T47D (cell line): ENCODE measurements around the gene NPIPA5.
"Not testable (repeated sequence)": the region's sequence is repeated elsewhere in the genome, so short reads cannot be mapped to it uniquely, and the experiment has no call there.

Experiments used
- DNase-seq, 2 experiments: peaks; one replicate each; pipeline versions ENCODE4 v3.0.0 to v3.0.0-alpha.2; 2011 to 2012; ENCODE audit warnings: low read depth in 1 of 2, low spot score in 1 of 2
- JUND ChIP-seq: IDR thresholded peaks from 2 replicates; pipeline ENCODE4 v1.6.1; 2012; ENCODE audit warnings: low read depth
- in situ Hi-C: cut with HindIII; loops from 2 replicates; pipeline ENCODE4 v1.10.0; 2016; ENCODE audit warnings: low sequenced_read_pairs, low pct_unique_long_range_greater_than_20kb

The NPIPA5 gene

DNA sequence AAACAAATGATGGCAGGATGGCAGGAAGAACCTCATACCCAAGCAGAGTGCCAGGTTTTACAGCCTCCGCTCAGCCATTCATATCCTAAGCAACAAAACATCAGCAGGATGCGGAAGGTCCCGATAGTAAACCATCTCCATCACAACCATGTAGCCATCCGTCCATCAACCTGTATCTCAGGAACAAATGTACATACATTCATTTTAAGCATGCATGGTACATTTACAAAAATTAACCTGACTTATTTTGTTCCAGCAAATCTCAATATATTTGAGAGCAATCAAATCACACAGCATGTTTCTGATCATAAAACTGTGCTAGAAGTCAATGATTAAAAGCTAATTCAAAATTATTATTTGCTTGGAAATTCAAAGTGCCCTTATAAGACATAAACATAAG is at the start of gene NPIPA5:
Gene NPIPA5 (minus strand): TSS at position 101 of the 400 bp plus-strand sequence. CDS start 0 bp downstream, at position 101.
- DNase-seq, in situ Hi-C loops: not testable (repeated sequence)

DNA sequence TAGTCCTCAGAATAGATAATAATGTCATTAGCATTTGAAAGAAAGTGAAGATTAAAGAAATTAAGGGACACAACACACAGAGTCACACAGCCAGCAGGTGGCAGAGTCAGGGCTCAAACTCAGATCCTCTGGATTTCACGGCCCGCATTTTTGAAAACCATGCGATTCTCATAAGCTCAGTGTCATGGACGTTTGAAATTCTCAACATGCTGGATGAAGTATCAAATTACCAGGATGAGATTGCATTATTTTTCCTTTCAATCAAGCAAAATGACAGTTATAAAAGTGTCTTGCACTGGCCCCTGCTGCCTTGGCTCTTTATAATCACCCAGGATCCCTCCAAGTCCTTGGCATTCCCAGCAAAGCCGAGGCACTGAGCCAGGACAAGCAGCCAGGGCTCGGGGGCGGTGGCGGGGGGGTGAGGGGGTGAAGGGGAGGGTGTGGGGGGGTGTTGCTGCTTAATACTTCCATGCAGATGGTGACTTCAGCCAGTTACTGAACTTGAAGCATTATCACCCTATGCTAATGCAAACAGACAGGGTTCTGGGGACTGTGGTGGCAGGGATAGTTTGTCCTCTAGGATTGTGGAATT is 49.6 kb upstream of the NPIPA5 start:
- in situ Hi-C loops: no loop called here

DNA sequence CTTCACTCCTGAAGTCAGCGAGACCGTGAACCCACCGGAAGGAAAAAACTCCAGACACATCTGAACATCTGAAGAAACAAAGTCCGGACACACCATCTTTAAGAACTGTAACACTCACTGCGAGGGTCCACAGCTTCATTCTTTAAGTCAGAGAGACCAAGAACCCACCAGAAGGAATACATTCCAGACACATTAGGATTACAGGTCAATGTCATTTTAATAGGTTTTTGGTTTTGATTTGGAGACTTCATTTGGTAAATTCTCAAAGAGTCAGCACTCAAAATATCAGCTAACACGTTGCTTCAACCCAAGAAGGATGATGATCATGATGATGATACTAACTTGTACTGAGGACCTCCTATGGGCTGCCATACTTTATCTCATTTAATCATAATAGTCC is 48.7 kb upstream of the NPIPA5 start:
- TF ChIP-seq JUND: no peak
- no peak for DNase-seq
- in situ Hi-C loops: no loop called here

More for the DNA sequence above, 49.6 kb upstream of the NPIPA5 start:
- DNase-seq: peak; percentile 37 to 71
- TF ChIP-seq JUND: no peak

DNA sequence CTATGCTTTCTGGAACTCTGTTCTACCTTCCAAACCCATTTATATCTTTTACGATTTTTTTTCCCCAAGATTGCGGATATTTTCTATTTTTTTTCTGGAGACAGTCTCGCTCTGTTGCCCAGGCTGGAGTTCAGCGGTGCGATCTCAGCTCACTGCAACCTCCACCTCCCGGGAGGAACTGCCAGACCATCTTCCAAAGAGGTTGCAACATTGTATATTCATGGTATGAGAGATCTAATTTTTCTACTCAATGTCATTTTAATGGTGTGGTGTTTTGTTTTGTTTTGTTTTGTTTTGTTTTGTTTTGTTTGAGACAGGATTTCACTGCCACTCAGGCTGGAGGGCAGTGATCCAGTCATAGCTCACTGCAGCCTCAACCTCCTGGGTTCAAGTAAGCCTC is 47.8 kb upstream of the NPIPA5 start:
- in situ Hi-C loops: no loop called here
- DNase-seq: no peak
- no peak for TF ChIP-seq JUND

DNA sequence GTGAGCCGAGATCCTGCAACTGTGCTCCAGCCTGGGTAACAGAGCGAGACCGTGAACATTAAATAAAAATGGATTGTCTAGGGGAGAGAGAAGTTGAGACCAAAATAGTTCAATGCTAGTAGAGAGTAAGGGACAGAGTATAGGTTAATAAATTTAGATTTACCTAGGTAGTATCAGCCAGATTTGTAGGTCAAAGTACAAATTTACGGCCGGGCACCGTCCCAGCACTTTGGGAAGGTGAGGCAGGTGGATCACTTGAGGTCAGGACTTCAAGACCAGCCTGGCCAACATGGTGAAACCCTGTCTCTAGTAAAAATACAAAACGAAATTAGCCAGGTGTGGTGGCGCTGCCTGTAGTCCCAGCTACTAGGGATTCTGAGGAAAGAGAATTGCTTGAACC is 44.1 kb upstream of the NPIPA5 start:
- DNase-seq: no peak
- no peak for TF ChIP-seq JUND
- in situ Hi-C loops: no loop called here

DNA sequence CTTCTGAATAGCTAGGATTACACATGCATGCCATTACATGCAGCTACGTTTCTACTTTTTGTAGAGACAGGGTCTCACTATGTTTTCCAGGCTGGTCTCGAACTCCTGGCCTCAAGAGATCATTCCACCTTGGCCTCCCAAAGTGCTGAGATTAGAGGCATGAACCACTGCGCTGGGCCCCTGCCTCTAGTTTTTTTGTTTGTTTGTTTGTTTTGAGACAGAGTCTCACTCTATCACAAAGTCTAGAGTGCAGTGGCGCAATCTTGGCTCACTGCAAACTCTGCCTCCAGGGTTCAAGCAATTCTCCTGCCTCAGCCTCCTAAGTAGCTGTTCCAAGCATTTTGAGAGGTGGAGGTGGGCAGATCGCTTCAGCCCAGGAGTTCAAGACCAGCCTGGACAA is 43.6 kb upstream of the NPIPA5 start:
- in situ Hi-C loops, DNase-seq: not testable (repeated sequence)

DNA sequence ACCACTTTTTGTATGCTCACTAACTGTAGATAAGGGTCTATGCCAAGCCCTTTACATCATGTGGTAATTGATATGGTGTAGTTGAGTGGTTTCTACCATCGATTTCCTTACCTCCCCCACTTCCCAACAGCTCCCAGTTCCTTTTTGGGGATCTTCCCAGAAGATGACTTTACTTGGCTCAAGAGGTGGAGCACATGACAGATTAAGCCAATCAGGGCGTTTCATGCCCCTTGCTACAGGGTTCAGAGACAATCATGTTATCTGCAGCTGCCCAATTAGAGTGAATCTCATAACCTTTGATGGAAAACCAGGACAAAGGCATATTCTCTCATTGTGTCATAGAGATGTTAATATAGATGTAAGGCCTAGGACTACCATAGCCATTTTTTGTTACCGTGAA is 40.1 kb upstream of the NPIPA5 start:
- no peak for TF ChIP-seq JUND
- DNase-seq: no peak
- in situ Hi-C loops: no loop called here

DNA sequence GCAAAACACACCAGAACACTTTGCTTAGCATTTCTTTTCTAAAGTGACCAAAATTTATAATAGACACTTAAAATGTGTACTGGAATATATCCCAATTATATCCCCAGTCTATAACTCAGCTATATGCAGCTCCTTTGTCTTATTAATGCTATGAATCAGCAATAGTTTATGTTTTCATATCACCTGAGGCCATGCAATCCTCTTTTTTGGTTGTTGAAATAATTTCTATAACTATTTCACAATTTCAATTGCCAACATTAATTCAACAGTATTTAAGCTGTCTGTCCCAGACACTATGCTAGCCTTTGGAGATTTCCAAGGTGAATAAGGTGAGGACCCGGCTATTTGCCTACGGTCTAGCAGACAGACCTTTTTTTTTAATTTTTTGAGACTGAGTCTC is 39.1 kb upstream of the NPIPA5 start:
- in situ Hi-C loops: no loop called here
- DNase-seq: no peak
- no peak for TF ChIP-seq JUND

DNA sequence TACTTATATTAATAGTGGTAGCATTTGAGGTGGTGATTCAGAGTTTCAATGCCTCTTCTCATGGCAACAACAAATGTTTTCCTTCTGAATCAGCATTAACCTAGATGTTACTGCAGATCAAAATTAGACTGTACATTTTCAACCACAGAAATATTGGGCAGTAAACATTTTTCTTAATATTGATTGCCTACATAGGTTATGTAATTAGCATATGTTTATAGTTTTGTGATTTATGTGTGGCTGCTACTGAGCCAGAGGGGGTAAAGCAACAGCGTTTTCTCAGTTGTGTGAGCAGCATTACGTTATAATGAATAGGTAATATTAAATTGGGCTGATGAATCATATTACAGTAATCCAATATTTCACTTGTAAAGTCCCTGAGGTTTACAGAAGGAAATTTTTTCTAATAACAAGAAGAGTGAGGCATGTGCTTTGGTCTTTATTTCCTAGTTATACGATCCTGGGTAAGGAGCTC is 37.5 kb upstream of the NPIPA5 start:
- in situ Hi-C loops: no loop called here
- no peak for TF ChIP-seq JUND
- no peak for DNase-seq

DNA sequence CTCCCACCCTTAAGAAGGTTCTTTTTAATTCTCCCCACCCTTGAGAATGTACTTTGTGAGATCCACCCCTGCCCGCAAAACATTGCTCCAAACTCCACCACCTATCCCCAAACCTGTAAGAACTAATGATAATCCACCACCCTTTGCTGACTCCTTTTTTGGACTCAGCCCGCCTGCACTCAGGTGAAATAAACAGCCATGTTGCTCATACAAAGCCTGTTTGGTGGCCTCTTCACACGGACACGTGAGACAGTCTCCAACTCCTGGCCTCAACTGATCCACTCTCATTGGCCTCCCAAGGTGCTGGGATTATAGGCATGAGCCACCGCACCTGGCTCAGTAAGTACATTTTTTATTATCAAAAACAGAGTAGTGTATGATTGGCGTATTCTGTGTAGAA is 31.4 kb upstream of the NPIPA5 start:
- in situ Hi-C loops, DNase-seq: not testable (repeated sequence)

DNA sequence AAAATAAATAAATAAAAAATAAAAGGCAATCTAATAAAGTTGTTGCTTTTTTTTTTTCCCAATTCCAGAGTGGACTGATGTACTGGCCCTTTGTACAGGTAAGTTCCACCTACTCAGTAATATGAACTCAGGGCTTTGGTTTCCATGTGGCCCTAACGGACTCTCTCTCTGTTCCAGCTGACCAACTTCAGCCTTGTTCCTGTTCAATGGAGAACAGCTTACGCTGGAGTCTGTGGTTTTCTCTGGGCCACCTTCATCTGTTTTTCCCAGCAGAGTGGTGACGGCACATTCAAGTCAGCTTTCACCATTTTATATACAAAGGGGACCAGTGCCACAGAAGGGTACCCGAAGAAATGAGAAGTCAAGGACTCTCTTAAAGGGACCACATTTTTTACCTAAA is 29.7 kb upstream of the NPIPA5 start:
- in situ Hi-C loops, DNase-seq: not testable (repeated sequence)

DNA sequence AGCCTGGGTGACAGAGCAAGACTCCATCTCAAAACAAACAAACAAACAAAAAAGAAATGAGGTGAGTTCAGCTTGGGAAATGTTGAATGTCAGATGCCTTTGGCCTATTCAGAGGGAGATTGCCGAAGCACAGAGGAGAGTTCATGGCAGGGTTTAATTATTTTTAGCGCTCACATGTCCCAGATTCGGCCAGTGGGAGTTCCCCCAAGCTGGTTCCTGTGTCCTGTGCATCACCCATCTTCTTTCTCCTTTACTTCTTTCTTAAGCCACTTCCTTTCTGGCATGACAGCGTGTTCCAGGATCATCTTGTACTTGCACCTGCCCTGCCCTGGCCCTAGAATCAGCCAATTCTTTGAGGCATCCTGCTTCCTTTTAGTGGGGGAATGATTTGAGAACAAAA is 26.7 kb upstream of the NPIPA5 start:
- DNase-seq: peak in 1 of 2 experiments; percentile 33
- in situ Hi-C loops: no loop called here

DNA sequence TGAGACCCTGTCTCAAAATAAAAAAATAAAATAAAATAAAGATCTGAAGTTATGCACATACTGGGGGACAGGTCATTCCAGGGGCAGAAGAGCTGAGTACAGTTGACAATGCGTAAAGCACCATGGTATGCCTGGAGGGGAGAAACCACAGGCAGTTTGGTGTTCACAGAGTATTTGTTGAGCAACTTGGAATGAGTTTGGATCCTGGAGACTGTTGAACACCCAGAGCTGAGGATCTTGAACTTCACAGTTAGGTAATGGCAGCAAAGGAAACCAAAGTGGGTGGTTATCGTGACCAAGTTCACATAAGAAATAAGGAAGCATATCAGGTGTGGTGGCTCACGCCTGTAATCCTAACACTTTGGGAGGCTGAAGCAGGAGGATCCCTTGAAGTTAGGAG is 26.0 kb upstream of the NPIPA5 start:
- in situ Hi-C loops: not testable (repeated sequence)

More for the DNA sequence above, 26.7 kb upstream of the NPIPA5 start:
- no peak for TF ChIP-seq JUND

DNA sequence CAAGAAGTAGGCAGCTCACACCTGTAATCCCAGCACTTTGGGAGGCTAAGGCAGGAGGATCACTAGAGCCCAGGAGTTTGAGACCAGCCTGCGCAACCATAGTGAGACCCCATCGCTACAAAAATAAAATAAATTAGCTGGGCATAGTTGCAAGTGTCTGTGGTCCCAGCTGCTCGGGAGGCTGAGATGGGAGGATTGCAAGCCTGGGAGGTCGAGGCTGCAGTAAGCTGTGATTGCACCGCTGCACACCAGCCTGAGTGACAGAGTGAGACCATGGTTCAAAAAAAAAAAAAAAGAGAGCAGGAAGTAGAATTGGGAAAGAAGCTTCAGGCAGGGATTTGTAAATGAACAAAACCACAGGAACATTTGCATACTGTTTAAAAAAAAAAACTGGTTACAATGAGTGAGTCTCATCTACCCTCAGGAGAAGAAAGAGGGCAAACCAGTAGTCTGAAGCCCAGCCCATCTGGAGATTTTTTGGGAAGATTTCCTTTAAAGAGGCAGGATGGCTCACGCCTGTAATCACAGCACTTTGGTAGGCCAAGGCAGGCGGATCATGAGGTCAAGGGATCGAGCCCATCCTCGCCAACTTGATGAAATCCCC is 25.4 kb upstream of the NPIPA5 start:
- DNase-seq: peak in 1 of 2 experiments; percentile 83
- TF ChIP-seq JUND: no peak
- in situ Hi-C loops: no loop called here

More for the DNA sequence above, 26.0 kb upstream of the NPIPA5 start:
- peak in 1 of 2 experiments; percentile 57 for DNase-seq
